Central memory CD8-positive, alpha-beta T cell (primary cell): ENCODE results near the gene INTS1.

Experiments used
- ATAC-seq: fragments of 150-1000 bp; cut with Tn5 transposase; replicated peaks from 2 replicates; pipeline ENCODE4 v1.10.0; 2022; ENCODE audit warnings: mild to moderate bottlenecking, moderate FRiP score, moderate number of reproducible peaks; ENCODE audit not compliant: poor library complexity, severe bottlenecking; ENCODE audit errors: extremely low read depth
- DNase-seq, 2 donors: peaks; one replicate each; pipeline ENCODE4 v3.0.0; 2021; ENCODE audit warnings: low spot score in 2 of 2
- H3K27ac Mint-ChIP-seq: one replicate; pipeline ENCODE4 v1.8.0; 2022; ENCODE audit warnings: low read depth, mild to moderate bottlenecking, moderate library complexity, mixed read lengths
- H3K27me3 Mint-ChIP-seq: one replicate; pipeline ENCODE4 v1.8.0; 2022; ENCODE audit warnings: mixed read lengths
- H3K36me3 Mint-ChIP-seq: one replicate; pipeline ENCODE4 v1.8.0; 2022; ENCODE audit warnings: mild to moderate bottlenecking, moderate library complexity, mixed read lengths; ENCODE audit not compliant: insufficient read depth
- H3K4me1 Mint-ChIP-seq: one replicate; pipeline ENCODE4 v1.8.0; 2022; ENCODE audit warnings: mixed read lengths
- H3K4me3 Mint-ChIP-seq: one replicate; pipeline ENCODE4 v1.8.0; 2022; ENCODE audit warnings: mild to moderate bottlenecking, moderate library complexity, mixed read lengths
- H3K9me3 Mint-ChIP-seq: one replicate; pipeline ENCODE4 v1.8.0; 2022; ENCODE audit warnings: mixed read lengths

Gene INTS1

DNA sequence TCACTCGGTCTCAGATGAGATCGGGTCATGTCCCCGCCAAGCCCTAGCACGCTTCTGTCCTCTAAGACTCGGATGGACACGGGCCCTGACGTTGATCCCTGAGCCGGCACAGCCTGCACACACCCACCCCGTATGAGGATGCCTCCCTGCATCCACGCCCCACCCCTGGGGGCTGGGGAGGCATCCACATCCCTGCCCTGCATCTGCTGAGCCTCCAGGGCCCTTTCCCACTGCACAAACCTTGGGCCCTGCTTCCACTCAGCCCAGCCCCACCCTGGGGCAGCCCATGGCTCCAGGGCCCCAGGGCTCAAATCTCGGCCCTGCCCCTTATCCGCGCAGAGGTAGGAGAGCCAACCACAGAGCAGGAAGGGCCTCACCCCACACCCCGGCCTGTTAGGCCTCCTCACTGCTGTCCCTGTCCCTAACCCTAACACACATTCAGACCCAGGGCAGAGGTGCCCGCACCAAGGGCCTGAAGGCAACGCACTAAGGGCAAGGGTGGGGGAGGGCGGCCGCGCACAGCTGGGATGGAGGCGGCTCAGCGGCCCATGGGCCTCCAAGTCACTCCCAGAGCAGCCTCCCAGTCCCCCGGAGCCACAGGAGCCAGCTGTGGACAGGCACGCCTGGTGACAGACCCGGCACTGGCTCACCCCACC, 35.4 kb downstream of the INTS1 start:
- Mint-ChIP-seq H3K27ac (no peak overlapping the region), H3K4me3 (no peak overlapping the region), H3K36me3 (peaks cover 7% of the 10 kb centered on the region), H3K4me1 (no peaks in the 10 kb centered on the region), H3K27me3 (no peaks in the 10 kb centered on the region), H3K9me3 (no peaks in the 10 kb centered on the region)
- no peak for DNase-seq
- no peak for ATAC-seq

DNA sequence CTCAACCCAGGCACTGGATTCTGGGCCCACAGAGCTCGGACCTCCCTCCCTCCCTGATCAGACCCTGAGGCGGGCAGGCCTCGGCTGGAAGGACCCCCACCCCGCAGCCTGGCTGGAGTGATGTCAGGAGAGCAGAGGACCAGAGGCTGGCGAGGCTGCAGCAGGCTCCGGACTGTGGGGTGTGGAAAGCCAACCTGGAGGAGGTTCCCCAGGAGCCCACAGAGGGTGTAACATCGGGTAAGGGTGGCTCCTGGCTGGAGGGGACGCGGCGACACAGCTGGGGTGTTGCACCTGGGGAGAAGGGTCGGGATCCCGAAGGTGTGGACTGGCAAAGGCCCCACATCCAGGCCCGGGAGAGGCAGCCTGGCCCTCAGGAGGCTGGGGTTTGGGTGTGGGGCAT, 36.0 kb downstream of the INTS1 start:
- ATAC-seq, result no peak
- no peaks in the 10 kb centered on the region for H3K4me1 Mint-ChIP-seq
- DNase-seq, result no peak
- H3K9me3 Mint-ChIP-seq, result no peaks in the 10 kb centered on the region
- no peaks in the 10 kb centered on the region for H3K27me3 Mint-ChIP-seq
- peaks cover 7% of the 10 kb centered on the region for H3K36me3 Mint-ChIP-seq
- no peak overlapping the region for H3K27ac Mint-ChIP-seq
- no peak overlapping the region for H3K4me3 Mint-ChIP-seq

DNA sequence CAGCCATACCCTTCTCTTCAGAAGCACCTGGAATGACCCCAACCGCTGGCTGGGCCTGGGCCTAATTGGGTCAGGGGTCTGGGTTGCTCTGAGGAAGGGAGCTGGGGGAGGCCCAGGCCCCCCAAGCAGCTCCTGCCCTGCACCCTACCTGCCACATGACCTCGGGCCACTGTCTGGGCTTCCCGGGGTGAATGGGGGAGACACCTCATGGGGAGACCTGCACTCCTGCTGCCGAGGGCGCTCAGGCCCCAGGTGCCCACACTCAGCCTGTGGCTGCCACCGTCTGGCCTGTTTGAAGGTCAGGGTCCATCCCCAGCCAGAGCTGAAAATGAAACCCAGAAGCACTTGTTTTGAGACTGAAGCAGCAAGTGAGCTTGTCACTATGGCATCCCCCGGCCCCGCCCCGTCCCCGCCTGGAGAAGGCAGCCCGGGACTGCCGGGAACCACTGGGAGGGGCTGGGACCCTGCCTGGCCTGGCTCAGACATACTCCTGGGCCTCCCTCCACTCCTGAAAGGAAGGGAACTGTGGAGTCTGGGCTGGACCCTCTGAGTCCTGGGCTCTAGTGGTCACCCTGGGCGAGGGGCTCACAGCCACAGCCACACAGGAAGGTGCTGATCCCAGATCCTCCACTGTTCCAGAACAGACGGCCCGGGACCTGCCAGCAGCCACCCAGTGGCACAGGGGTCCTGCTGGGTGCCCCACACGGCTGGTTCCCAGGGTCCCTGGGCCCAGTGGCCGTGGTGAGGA, 37.5 kb downstream of the INTS1 start:
- ATAC-seq, result no peak
- Mint-ChIP-seq H3K4me3 (no peak overlapping the region), H3K27ac (peak overlapping the region; percentile 22), H3K4me1 (peaks cover 6% of the 10 kb centered on the region), H3K36me3 (peaks cover 7% of the 10 kb centered on the region), H3K9me3 (no peaks in the 10 kb centered on the region), H3K27me3 (no peaks in the 10 kb centered on the region)
- DNase-seq, result no peak

DNA sequence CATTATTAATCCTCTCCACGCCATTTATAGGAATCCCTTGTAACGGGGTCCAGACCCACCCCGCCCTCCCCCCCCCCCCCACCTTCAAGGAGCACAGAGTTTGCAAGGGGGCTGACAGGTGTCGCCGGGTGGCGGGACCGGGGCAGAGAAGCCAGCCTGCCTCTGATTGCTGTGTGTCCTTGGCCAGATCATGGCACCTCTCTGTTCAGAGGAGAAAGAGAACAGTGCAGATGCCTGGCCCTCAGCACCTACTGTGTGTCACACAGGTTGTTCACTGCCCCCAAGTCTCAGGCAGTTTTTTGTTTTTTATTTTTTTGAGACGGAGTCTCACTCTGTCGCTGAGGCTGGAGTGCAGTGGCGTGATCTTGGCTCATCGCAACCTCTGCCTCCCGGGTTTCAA, 39.5 kb downstream of the INTS1 start:
- no peaks in the 10 kb centered on the region for H3K27me3 Mint-ChIP-seq
- no peaks in the 10 kb centered on the region for H3K9me3 Mint-ChIP-seq
- peaks cover 22% of the 10 kb centered on the region for H3K4me1 Mint-ChIP-seq

DNA sequence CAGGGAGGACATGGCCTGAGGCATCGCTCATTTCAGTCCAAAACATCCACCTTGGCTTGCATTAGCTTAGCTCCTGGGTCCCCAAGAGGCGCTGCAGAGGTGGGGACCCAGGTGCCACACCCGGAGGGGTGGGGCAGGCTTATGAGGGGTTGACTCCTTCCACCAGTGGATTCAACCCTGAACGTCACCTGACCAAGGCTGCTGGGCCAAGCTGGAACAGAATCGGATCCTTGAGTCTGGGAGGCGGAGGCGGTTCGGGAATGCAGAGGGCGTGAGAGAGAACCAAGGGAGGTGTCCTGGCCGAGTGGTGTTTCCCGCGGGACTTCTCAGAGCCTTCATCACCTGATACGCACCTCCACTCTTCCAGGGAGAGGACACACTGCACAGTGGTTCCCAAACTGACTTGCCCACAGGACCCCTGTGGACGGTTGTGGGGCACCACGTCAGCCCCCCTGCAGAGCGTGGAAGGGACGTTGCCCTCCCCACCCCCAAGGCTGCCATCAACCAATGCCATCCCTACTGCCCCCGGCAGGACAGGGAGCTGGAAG, 40.4 kb downstream of the INTS1 start:
- DNase-seq (no peak), ATAC-seq (no peak)
- Mint-ChIP-seq H3K27me3 (no peaks in the 10 kb centered on the region), H3K36me3 (peaks cover 2% of the 10 kb centered on the region), H3K4me3 (no peak overlapping the region), H3K27ac (no peak overlapping the region), H3K9me3 (no peaks in the 10 kb centered on the region), H3K4me1 (peaks cover 22% of the 10 kb centered on the region)

More for the DNA sequence above, 39.5 kb downstream of the INTS1 start:
- Mint-ChIP-seq H3K36me3 (peaks cover 2% of the 10 kb centered on the region), H3K27ac (no peak overlapping the region), H3K4me3 (no peak overlapping the region)
- ATAC-seq, result no peak
- no peak for DNase-seq

DNA sequence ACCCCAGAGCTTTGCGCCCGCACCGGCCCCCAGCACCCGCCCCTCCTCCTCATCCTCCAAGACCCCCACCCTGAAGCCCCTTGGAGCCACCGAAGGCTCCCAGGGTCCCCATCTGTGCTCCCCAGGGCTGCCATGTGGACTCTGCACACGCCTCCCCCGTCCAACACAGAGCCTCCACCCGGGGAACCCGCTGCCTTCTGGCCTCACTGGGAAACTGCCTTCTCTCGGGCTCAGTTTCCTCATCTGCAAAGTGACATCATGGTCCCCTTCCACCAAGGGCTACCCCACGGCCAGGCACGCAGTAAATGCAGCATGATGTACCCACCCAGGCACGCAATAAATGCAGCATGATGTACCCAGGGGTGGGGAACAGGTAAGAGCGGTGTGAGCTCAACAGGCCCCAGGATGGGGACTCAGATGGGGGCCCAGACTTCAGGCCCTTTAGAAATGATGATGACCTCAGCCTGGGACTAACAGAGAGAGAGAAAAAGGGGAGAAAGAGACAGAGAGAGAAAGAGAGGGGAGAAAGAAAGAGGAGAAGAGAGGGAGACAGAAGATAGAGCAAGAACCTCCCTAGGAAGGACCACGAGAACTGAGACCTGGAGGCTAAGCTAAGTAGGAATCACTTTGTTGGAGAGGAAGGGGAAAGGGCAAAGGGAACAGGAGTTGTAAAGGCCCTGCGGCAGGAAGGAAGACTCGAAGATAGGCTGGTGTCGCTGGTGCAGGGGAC, 42.4 kb downstream of the INTS1 start:
- no peaks in the 10 kb centered on the region for H3K27me3 Mint-ChIP-seq
- DNase-seq, result no peak
- peaks cover 22% of the 10 kb centered on the region for H3K4me1 Mint-ChIP-seq
- H3K27ac Mint-ChIP-seq, result peak overlapping the region; percentile 1
- peak overlapping the region; percentile 6 for H3K4me3 Mint-ChIP-seq
- no peak for ATAC-seq
- H3K36me3 Mint-ChIP-seq, result no peaks in the 10 kb centered on the region
- no peaks in the 10 kb centered on the region for H3K9me3 Mint-ChIP-seq

DNA sequence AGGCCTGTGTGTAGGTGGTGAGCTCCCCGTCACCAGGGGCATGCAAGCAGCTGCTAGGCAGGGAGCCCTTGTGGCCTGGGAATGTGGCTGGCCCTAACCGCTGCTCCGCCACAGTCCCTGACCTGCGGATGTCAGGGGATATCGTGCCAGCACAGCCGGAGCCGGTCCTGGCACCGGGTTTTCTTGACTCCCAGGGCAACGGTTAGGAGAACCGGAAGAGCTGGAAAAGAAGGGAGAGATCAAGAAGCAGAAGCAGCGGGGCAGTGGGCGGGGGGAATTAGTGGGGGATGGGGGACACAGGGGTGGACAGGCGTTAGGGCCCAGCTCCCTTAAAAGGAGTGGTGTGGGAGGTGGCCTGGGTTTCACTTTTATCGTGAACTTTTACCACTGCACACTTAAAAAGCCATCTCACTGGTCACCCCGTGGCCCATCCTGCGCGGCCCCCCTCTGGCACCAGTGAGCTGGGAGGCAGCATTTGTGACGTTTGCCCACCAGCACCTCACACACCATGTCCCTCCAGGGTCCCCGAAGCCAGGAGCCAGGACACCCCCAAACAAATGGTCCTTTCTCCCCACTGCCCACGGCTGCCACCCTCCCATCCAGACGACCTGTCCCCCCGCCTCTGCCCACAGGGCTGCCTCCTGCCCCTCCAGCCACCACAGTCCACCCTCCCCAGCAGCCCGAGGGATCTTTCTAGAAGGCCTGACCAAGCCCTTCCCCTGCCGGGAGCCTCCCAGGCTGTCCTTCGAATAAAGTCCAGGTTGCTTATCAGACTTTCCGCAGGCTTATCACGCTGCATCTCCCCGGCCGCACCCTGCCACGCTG, 43.2 kb downstream of the INTS1 start:
- H3K9me3 Mint-ChIP-seq, result no peaks in the 10 kb centered on the region
- peak overlapping the region; percentile 63 for H3K4me3 Mint-ChIP-seq
- H3K4me1 Mint-ChIP-seq, result peaks cover 22% of the 10 kb centered on the region
- ATAC-seq (no peak), DNase-seq (no peak)
- H3K27me3 Mint-ChIP-seq, result no peaks in the 10 kb centered on the region
- no peaks in the 10 kb centered on the region for H3K36me3 Mint-ChIP-seq
- no peak overlapping the region for H3K27ac Mint-ChIP-seq

DNA sequence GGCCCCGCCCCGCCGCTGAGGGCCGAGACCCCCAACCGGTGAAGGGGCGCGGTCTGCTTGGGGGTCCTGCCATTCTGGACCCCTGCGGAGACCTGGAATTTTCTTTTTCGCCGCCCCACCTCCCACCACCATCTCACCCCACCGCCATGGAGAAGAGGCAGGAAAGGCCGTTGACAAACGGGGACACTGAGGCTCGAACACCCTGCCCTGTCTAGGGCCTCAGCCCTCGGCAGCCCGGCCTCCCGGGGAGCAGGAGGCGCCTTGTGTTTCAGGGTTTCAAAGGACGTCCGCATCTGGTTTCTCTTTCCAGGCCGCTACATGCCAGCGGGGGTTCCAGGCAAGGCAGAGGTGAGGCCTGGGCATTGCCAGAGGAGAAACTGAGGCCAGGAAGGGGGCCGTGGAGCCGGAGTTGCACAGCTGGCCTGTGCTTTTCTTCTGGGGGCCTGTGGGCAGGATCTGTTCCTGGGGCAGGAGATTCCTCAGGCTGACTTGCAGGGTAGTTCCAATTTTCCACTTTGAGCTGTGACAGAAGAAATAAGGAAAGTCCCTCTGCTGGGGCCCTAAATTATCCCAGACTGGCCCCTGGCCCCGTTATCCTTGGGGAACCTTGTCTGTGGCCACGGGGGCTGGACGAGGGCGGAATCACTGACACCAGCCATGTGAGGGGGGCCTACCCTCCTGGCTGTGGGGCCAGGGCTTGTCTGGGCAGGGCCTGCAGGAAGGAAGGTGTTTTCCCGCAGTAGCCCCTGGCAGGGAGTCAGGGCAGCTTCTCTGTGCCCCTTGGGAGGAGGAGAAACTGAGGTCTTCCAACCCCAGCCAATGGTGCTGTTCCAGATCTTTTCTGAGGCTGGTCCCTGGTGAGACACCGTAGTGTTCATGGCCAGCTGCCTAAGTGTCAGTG, 44.0 kb downstream of the INTS1 start:
- DNase-seq (no peak), ATAC-seq (no peak)
- Mint-ChIP-seq H3K4me3 (peak overlapping the region; percentile 63), H3K4me1 (peaks cover 22% of the 10 kb centered on the region), H3K27ac (no peak overlapping the region), H3K9me3 (no peaks in the 10 kb centered on the region), H3K36me3 (no peaks in the 10 kb centered on the region), H3K27me3 (no peaks in the 10 kb centered on the region)

DNA sequence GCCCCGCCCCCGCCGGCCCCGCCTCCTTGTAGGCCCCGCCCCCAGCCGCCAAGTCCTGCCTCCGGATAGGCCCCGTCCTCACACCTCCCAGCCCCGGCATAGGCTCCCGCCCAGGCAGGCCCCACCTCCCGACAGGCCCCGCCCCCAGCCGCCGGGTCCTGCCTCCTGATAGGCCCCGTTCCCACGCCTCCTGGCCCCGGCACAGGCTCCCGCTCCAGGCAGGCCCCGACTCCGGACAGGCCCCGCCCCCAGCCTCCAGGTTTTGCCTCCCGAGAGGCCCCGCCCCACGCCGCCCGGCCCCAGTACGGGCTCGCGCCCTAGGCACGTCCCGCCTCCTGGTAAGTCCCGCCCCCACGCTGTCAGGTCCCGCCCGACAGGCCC, 44.7 kb downstream of the INTS1 start:
- no peaks in the 10 kb centered on the region for H3K9me3 Mint-ChIP-seq
- peaks cover 22% of the 10 kb centered on the region for H3K4me1 Mint-ChIP-seq
- H3K27me3 Mint-ChIP-seq, result no peaks in the 10 kb centered on the region
- H3K27ac Mint-ChIP-seq, result no peak overlapping the region
- H3K36me3 Mint-ChIP-seq, result no peaks in the 10 kb centered on the region
- H3K4me3 Mint-ChIP-seq, result peak overlapping the region; percentile 67
- DNase-seq, result peak; percentile 94 to 97
- ATAC-seq, result peak; percentile 96

DNA sequence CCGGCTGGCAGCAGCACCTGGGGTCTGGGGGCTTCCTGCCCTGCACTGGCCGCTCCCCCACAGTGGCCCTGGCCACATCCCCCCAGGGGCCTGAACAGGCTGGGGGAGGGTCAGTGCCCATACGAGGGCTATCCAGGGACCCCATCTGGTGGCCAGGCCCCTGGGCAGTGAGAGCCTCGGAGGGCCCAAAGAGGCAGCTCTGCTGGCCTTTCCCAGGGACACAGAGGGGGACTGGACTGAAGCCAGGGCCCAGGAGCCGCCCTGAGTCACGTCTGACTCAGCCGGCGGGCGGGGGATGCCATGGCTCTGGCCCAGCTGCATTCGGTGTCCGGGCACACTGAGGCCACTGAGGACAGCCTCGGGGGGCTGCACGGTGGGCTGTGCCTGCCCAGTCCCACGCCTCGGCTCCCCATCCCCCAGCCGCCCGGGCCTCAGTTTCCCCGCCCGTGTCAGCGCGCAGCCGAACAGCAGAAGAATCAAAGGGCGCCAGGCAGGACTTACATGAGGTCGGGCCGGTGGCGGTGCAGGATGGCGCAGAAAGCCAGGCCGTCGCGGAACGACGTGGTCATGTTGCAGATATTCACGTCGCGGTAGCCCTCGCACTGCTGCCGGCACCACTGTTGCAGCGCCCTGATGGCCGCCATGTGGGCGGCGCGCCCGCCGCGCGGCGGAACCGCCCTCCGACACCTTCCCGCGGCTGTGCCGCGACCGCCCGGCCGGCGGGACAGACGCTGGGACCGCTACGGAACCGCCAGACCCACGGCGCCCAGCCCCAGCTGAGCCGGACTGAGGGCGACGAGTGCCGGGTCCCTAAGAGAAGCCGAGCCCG, 45.3 kb downstream of the INTS1 start, which contains the start of gene MICALL2:
TSS of gene MICALL2 (minus strand) at position 788 of the 829 bp plus-strand sequence. CDS start at position 644, 144 bp downstream.
- H3K4me3 Mint-ChIP-seq, result peak within 1 kb of the TSS; percentile 67
- H3K27ac Mint-ChIP-seq, result no peak within 1 kb of the TSS
- DNase-seq (no peak), ATAC-seq (peak; percentile 27)
- H3K9me3 Mint-ChIP-seq, result no peaks in the 10 kb centered on the region
- no peaks in the 10 kb centered on the region for H3K36me3 Mint-ChIP-seq
- peaks cover 22% of the 10 kb centered on the region for H3K4me1 Mint-ChIP-seq
- H3K27me3 Mint-ChIP-seq, result no peaks in the 10 kb centered on the region
